Left cardiac atrium (tissue), 4 donors: ENCODE measurements around the gene UTP4. TPM values are rescaled to one million over a fixed set of nuclear protein-coding genes. Genes with fewer than 3 reads are reported as not detected.
"Not testable (repeated sequence)": the region's sequence is repeated elsewhere in the genome, so short reads cannot be mapped to it uniquely, and the experiment has no call there.

Source experiments
- ATAC-seq, 2 donors: fragments of 200-7000 bp; cut with Tn5 transposase; one replicate each; pipeline ENCODE4 v1.9.1; 2020; ENCODE audit warnings: mild to moderate bottlenecking in 2 of 2, moderate library complexity in 2 of 2
- DNase-seq: peaks from one replicate; pipeline ENCODE4 v3.0.0-alpha.2; 2020
- intact Hi-C, 2 donors: fragments of 100-400 bp; cut with DNase I; formaldehyde crosslinking; loops; one replicate each; pipeline versions ENCODE4 v1.14.1 to v1.15.1; 2022 to 2023
- total RNA-seq, 2 donors: library from RNA; stranded (reverse); fragmentation: NEBNext Ultra II Directional; extraction: Animal tissue kit (Norgen Biotek cat#: 25700); gene quantifications; one replicate each; pipeline ENCODE4 v1.2.1, GENCODE V29; 2021
- donor health status: DM: no; HTN: yes; CAD: no.
- donor health status: DM: no; HTN: yes; CAD: no; lungs with severe emphysema.
- donor health status: DM: yes; HTN: yes; CAD: no.
- donor health status: Dilated cardiomyopathy.

Gene UTP4
- total RNA-seq, 2 donors from 2014 or later, result 26.6 to 32.9 TPM

DNA sequence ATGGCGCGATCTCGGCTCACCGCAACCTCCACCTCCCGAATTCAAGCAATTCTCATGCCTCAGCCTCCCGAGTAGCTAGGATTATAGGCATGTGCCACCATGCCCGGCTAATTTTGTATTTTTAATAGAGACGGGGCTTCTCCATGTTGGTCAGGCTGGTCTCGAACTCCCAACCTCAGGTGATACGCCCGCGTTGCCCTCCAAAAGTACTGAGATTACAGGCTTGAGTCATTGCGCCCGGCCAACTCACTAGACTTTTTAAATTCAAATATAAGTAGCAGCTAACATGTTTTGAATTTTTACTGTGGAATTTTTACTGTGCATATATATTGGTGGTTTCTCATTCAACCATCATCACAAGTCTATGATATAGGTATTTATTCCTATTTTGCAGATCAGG is 7.5 kb upstream of the UTP4 start:
- ATAC-seq, DNase-seq: not testable (repeated sequence)
- intact Hi-C loops, result loop anchor here (1.0 to 10.0 kb wide), 4 partner anchors 222 to 600 kb away; no protein-coding TSS in a partner anchor

DNA sequence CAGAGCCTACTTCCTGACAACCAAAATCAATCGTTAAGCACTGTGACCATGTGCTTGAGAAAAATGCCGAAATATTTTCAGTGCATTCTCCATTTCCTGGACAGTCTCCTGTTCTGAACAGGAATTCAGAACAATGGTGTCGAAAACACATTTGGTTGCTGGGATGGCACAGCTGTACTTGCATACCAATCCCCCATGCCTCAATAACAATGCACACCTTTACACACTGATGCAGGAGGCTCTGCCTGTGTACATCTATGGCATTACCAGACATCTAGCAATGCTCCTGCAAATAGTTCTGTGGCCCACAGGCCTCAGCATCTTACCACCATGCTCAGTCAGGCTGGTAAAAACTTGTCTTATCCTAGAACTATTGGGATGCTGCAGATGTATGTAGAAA is 6.2 kb upstream of the UTP4 start:
- DNase-seq (no peak), ATAC-seq (no peak)
- intact Hi-C loops, result loop anchor here in 1 of 2 donors (10.0 kb wide), 1 partner anchor 601 kb away; no protein-coding TSS in a partner anchor

DNA sequence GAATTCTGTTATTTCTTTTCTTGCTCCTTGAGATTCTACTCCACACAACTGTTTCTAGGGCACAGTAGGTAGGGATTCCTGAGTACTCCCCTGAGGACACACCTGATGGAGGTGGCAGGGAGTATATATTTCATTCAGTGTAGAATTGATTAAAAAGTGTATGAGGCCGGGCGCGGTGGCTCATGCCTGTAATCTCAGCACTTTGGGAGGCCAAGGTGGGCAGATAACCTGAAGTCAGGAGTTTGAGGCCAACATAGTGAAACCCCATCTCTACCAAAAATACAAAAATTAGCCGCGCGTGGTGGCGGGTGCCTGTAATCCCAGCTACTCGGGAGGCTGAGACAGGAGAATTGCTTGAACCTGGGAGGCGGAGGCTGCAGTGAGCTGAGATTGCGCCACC is 5.6 kb upstream of the UTP4 start:
- not testable (repeated sequence) for ATAC-seq, DNase-seq
- intact Hi-C loops, result loop anchor here in 1 of 2 donors (10.0 kb wide), 1 partner anchor 602 kb away; no protein-coding TSS in a partner anchor

DNA sequence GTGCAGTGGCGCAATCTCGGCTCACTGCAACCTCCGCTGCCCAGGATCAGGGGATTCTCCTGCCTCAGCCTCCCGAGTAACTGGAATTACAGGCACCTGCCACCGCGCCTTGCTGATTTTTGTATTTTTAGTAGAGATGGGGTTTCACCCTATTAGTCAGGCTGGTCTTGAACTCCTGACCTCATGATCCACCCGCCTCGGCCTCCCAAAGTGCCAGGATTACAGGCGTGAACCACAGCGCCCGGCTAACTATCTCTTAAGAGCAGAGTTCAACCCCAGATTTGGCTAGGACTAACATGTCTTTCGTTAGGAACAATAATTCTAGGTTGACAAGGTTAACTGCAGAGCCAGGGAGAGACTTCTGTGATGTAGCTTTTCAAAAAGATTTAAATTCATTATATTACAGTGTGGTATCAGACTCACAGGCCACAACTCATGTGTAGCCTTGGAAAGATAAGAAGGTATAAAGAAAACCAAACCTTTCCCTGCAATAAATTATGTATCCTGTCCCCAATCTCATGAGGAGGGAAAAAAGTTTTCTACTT is 4.4 kb upstream of the UTP4 start:
- intact Hi-C loops, result loop anchor here in 1 of 2 donors (10.0 kb wide), 1 partner anchor 603 kb away; no protein-coding TSS in a partner anchor
- no peak for DNase-seq

DNA sequence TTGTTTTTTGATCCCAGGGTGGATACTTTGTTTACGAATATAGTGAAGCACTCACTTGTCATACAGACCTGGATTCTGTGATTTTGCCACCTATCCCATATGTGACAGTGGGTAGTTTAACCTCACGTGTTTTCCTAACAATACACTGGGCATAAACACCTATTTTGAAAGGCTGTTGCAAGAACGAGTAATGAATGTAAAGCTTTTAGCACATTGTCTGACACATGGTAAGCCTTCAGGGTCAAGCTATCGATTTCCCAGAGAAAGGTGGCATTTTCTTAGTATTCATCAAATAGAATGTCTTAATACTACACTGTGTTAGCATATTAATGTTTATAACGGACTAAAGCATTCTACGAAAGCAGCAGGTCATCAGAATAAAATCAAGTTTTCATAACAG is 2.0 kb upstream of the UTP4 start:
- DNase-seq (no peak), ATAC-seq (no peak)
- intact Hi-C loops, result no loop called here

More for the DNA sequence above, 4.4 kb upstream of the UTP4 start:
- no peak for ATAC-seq

DNA sequence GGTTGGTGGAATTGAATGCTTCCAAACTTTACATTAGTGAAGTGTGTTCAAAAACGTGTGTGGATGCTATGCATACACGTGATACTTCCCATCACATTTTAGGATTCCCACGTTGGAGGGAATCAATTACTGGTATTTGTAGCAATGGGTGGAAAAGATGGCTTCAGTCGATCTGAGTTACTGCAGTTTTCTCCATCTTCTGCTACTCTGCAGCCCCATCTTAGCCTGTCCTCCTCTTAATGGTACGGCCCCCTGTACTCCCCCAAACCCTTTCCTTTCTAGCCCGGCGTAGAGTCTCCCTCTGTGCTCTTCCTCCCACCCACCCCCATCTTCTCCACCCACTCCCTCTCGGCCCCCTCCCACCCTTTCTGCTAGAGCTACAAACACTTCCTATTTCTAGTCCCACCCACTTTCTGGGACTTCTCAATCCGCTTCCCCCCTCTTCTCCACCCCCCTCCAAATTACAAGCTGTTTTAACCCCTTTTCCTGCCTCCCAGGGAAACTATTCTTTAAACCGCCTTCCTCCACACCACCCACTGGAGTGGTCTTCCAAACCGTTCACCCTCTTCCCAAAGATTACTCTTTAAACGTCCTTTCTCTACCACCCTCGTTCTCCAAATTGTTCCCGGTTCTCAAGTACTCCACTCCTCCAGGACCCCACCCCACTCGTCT is 1.1 kb upstream of the UTP4 start:
- no peak for DNase-seq
- intact Hi-C loops, result no loop called here
- peak in 1 of 2 donors; percentile 27 for ATAC-seq

DNA sequence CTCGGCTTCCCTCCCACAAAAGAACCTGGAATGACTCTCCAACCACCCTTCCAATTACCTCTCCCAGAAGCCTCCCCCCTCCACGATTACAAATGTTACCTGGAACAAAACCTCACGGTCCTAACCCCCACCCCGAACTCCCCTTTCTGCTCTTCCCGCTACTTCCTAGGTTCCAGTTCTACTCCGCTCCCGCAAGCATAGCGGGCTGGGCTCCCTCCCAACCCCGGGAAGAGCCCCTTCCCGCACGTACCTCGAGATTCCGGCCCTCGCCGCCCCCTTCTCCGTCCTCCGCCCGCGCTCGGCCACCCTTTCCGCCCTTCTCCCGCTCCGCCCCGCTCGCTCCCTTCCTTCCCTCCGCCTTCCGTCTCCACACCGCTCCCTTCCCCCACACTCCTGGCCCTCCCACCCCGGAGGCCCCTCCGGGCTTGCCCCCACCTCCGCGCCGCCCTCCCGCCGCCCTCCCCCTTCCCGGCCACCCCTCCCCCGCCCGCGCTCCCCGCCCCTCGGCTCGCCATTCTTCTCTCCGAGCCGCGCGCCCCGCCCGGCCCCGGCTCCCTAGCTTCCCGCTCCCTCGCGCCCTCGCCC is 518 bp upstream of the UTP4 start:
- ATAC-seq (peak; percentile 84 to 87), DNase-seq (peak; percentile 84)
- intact Hi-C loops, result no loop called here

DNA sequence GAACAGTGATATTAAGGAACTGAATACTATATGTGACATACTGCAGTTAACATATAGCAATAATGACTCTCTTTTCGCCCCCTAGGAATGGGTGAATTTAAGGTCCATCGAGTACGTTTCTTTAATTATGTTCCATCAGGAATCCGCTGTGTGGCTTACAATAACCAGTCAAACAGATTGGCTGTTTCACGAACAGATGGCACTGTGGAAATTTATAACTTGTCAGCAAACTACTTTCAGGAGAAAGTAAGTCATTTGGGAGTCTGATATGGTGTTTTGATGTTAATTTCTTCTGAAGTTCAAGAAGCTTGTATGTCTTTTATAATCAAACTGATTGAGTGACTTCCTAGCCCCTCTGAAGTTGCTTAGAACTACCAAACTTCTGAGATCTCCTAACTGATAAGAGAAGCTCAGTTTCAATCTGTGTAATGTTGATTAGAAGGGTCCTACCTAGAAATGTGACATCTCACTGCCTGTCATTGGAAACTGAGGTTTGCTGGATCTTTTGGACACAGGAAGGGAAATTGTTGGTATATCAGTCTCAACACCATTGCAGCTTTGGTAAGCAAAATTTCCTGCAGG is 1.0 kb downstream of the UTP4 start:
- intact Hi-C loops, result no loop called here
- ATAC-seq (no peak), DNase-seq (no peak)

DNA sequence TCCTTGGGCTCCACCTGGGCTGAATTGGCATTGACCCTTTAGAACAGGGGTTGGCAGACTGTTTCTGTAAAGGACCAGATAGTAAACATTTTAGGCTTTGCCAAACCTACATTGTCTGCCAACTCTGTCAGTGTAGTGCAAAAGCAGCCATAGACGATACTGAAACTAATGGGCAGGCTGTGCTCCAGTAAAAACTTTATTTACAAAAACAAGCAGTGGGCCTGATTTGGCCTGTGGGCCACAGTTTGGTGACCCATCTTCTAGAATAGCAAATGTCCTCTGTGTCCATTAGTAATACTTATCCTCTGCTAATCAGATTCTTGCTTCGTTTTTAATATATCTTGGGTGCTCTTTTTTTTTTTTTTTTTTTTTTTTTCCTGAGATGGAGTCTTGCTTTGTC is 6.2 kb downstream of the UTP4 start:
- ATAC-seq, result no peak
- intact Hi-C loops, result no loop called here
- no peak for DNase-seq

DNA sequence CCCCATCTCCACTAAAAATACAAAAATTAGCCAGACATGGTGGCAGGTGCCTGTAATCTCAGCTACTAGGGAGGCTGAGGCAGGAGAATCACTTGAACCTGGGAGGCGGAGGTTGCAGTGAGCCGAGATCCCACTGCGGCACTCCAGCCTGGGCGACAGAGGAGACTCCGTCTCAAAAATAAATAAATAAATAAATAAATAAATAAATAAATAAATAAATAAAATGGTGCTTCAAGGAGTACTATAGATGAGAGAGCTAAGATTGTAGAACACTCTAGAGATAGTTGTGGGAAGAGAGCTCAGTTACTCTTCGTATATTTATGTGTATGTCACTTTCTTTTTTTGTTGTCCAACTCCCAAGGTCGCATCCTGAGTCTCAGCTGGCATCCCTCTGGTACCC is 7.0 kb downstream of the UTP4 start:
- DNase-seq, ATAC-seq, intact Hi-C loops: not testable (repeated sequence)

DNA sequence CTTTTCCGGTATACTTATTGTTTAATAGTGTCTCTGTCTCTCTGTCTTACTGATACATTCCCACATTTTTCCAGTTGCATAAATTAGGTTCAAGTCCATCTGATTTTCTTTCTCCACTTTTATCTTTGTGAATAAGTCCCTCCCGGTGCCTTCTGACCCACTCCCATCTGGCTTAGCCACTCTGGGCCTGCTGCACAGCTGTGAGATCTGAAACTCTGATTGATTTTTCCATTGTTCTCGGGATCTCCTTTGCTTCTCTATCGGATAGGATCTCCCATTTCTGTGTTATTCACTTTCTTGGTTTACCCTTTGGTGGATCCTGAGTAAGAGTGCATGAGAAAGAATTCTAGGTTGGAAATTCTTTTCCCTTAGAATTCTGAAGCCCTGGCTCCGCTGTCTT is 8.6 kb downstream of the UTP4 start:
- ATAC-seq (no peak), DNase-seq (no peak)
- intact Hi-C loops, result no loop called here

DNA sequence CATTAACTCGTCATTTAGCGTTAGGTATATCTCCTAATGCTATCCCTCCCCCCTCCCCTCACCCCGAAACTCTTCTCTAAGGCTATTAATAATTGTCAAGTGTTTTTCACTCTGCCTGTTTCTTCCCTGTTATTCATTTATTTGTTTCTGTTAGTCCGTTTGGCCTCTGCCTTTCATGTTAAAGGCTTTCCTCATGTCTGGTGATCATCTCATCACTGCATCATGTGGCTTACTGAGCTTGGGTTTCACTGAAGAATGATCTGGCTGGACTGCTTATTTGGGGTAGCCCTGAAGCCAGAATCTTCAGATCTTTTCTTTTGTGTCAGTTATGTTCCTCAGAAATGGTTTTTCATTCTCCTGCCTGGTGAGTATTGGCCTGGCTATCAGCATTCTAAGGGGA is 9.5 kb downstream of the UTP4 start:
- ATAC-seq (no peak), DNase-seq (no peak)
- intact Hi-C loops, result no loop called here

DNA sequence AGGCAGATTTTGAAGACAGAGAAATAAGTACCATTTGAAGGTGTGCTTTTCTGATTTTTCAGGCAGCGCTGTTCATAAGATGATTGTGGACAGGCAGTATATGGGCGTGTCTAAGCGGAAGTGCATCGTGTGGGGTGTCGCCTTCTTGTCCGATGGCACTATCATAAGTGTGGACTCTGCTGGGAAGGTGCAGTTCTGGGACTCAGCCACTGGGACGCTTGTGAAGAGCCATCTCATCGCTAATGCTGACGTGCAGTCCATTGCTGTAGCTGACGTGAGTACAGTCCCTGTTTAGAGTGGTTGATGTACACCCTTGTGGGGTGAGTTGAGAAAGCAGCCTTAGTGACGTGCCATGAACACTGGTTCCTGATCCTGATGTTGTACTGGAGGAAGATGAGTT is 10.7 kb downstream of the UTP4 start:
- no peak for DNase-seq
- intact Hi-C loops, result no loop called here
- no peak for ATAC-seq

DNA sequence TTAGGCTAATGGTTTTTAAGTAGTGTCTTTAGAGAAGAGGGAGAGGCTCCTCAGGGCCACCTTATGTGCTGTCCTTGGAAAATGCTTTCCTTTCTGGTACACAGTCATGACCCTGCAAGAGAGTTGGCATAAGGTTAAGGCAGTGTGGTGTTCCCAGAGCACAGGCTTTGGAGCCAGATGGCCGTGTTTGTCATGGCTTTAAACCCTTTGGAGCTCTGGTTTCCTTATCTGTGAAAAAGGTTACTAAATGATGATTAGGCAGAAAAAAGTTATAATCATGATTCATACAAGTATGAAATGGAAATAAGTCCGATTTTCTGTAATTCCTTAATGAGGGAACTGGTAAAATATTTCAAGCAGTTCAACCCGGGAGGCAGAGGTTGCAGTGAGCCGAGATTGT is 13.2 kb downstream of the UTP4 start:
- intact Hi-C loops, result no loop called here
- peak; percentile 66 to 74 for ATAC-seq
- DNase-seq, result no peak

DNA sequence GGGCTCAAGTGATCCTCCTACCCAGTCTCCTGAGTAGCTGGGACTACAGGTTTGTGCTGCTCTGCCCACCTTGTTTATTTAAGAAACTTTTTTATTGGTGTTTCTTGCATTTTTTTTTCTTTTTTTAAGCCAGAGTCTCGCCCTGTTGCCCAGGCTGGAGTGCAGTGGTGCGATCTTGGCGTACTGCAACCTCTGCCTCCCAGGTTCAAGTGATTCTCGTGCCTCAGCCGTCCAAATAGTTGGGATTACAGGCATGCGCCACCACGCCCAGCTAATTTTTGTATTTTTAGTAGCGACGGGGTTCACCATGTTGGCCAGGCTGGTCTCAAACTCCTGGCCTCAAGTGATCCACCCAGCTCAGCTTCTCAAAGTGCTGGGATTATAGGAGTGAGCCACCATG is 17.2 kb downstream of the UTP4 start:
- intact Hi-C loops, result loop anchor here (1.0 to 5.0 kb wide), 2 partner anchors 133 to 138 kb away; no protein-coding TSS in a partner anchor
- ATAC-seq, DNase-seq: not testable (repeated sequence)

DNA sequence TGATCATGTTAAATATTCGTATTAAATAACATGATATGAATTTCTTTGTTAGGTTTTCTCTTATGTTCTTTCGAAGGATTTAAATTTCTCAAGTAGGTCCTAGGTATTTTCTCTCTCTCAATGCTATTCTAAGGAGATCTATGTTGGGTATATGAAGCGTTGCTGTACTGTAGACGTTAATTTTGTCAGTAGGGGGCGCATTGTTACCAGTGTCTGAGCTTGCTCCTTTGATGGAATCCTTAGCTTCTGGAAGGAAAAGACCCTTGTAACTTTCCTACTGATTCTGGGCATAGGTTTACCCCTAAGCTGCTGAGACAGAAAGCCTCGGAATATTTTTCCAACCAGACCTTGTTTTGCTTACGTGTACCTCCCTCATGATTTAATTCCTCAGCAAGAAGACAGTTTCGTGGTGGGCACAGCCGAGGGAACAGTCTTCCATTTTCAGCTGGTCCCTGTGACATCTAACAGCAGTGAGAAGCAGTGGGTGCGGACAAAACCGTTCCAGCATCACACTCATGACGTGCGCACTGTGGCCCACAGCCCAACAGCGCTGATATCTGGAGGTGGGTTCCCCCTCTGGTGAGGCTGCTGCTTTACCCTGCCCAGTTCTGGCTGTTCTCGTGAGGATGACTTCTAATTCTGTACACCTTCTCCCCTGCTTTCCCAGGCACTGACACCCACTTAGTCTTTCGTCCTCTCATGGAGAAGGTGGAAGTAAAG is 17.9 kb downstream of the UTP4 start:
- no peak for DNase-seq
- peak; percentile 87 to 91 for ATAC-seq
- intact Hi-C loops, result loop anchor here (1.0 to 5.0 kb wide), 2 partner anchors 132 to 137 kb away; no protein-coding TSS in a partner anchor

DNA sequence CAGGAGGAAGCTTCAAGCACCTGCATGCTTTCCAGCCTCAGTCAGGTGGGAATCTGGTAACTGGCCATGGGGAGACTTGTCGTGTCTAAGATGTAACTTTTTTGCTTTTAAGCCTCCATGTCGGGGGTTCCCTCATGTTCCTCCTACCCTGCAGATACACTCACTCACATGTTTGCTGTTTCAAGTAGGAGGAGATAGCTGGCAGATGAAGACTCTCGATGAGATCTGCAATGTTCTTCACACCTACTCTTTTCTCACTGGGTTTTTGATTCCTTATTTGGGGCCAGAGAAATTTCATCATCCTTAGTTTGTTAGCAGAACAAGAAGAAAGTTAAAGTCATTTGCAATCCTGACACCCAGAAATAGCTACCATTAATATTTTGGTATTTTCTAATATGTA is 24.7 kb downstream of the UTP4 start:
- intact Hi-C loops, result no loop called here
- DNase-seq (no peak), ATAC-seq (no peak)

DNA sequence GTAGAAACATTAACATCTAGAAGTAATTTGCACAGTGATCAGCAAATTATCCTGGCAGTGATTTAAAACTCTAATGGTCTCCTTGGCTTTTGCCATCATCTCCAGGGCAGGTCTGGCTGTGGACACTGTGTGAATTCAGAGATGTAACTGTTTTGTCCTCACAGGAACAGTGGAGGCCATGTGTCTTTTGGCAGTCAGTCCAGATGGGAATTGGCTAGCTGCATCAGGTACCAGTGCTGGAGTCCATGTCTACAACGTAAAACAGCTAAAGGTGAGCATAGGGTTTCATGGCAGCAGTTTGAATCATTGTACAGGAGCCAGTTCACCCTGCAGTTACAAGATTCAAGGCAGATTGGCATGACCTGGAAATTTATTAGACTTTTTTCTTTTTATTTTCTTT is 27.7 kb downstream of the UTP4 start:
- intact Hi-C loops, result no loop called here
- no peak for DNase-seq
- ATAC-seq, result no peak

DNA sequence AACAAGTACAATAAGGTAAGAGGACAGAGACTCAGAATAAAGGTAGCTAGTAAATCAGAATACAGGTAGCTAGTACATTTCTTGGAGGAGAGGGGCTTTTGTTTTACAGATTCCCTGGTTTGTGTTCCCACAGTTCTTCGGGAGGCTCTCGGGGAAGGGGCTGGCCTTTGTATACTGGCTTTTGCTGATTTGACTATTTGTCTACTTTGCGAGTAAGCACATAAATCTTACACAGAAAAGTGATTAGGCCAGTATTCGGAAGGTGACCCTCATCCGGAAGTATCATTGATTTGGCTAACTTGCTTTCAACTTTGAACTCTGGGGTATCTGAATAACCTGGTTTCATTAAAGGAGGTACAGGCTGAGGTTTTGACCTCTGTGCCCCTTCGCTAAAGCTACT is 33.1 kb downstream of the UTP4 start:
- no peak for ATAC-seq
- DNase-seq, result no peak
- intact Hi-C loops, result no loop called here
